CD14-positive monocyte (primary cell): ENCODE results near the gene ALS2CL. TPM values are rescaled to one million over a fixed set of nuclear protein-coding genes. Genes with fewer than 3 reads are reported as not detected.

Experiments used
- DNase-seq, 3 donors: peaks; one replicate each; pipeline ENCODE4 v3.0.0-alpha.2; 2011 to 2022
- H2AFZ ChIP-seq: 2 replicates; pipeline ENCODE4 v1.6.0; 2012; ENCODE audit warnings: mild to moderate bottlenecking, low read depth, low read length, inconsistent platforms; ENCODE audit not compliant: insufficient read depth, poor library complexity, severe bottlenecking
- H3K27ac ChIP-seq, 2 donors: 1 replicate in 1 of 2; 2 replicates in 1 of 2; pipeline ENCODE4 v1.5.1; 2012 to 2013; ENCODE audit warnings: low read length in 2 of 2, control low read depth in 1 of 2, inconsistent platforms in 1 of 2, low read depth in 1 of 2, mild to moderate bottlenecking in 1 of 2
- H3K27me3 ChIP-seq, 2 donors: one replicate each; pipeline versions ENCODE4 v1.6.0 to v1.6.1; 2011 to 2013; ENCODE audit warnings: low read length in 2 of 2; ENCODE audit not compliant: control insufficient read depth in 2 of 2, insufficient read depth in 2 of 2
- H3K36me3 ChIP-seq, 2 donors: replicated peaks in 1 of 2; 1 replicate in 1 of 2; 2 replicates in 1 of 2; pipeline versions ENCODE4 v1.5.1 to v1.6.1; 2012 to 2013; ENCODE audit warnings: low read length in 2 of 2, control low read depth in 1 of 2, inconsistent platforms in 1 of 2, mild to moderate bottlenecking in 1 of 2; ENCODE audit not compliant: insufficient read depth in 2 of 2, control insufficient read depth in 1 of 2
- H3K4me1 ChIP-seq, 2 donors: 1 replicate in 1 of 2; 2 replicates in 1 of 2; pipeline versions ENCODE4 v1.5.1 to v1.6.1; 2012 to 2013; ENCODE audit warnings: low read length in 2 of 2, control low read depth in 1 of 2, inconsistent platforms in 1 of 2, mild to moderate bottlenecking in 1 of 2, moderate library complexity in 1 of 2; ENCODE audit not compliant: insufficient read depth in 2 of 2, control insufficient read depth in 1 of 2
- H3K4me2 ChIP-seq: replicated peaks from 2 replicates; pipeline ENCODE3; 2012; ENCODE audit warnings: low read length, moderate library complexity, mild to moderate bottlenecking; ENCODE audit not compliant: poor library complexity, severe bottlenecking; ENCODE audit errors: extremely low read depth
- H3K4me3 ChIP-seq, 3 experiments: fragments of 200-600 bp in 1 of 3; sonication (generic) in 1 of 3; replicated peaks in 1 of 3; 1 replicate in 2 of 3; 2 replicates in 1 of 3; pipeline ENCODE4 v1.5.1; 2011 to 2013; ENCODE audit warnings: low read length in 3 of 3, mild to moderate bottlenecking in 3 of 3, control low read depth in 2 of 3, low read depth in 2 of 3, inconsistent platforms in 1 of 3, moderate library complexity in 1 of 3
- H3K79me2 ChIP-seq: 2 replicates; pipeline ENCODE4 v1.6.0; 2012; ENCODE audit warnings: mild to moderate bottlenecking, control low read depth, inconsistent platforms, low read length, moderate library complexity; ENCODE audit not compliant: insufficient read depth
- H3K9ac ChIP-seq: 2 replicates; pipeline ENCODE4 v1.6.0; 2017; ENCODE audit warnings: low read length, mild to moderate bottlenecking; ENCODE audit not compliant: insufficient read depth, poor library complexity, severe bottlenecking
- H3K9me3 ChIP-seq, 2 donors: replicated peaks in 1 of 2; 1 replicate in 1 of 2; 2 replicates in 1 of 2; pipeline versions ENCODE4 v1.5.1 to v1.6.1; 2012 to 2013; ENCODE audit warnings: low read length in 2 of 2, control low read depth in 1 of 2; ENCODE audit not compliant: control insufficient read depth in 1 of 2, insufficient read depth in 1 of 2
- H4K20me1 ChIP-seq: 2 replicates; pipeline ENCODE4 v1.6.0; 2012; ENCODE audit warnings: mild to moderate bottlenecking, low read length, control low read depth, moderate library complexity; ENCODE audit not compliant: insufficient read depth
- H3K27ac Mint-ChIP-seq, 7 donors: one replicate each; pipeline ENCODE4 v1.8.0; 2020; ENCODE audit warnings: mild to moderate bottlenecking in 7 of 7, mixed read lengths in 7 of 7, moderate library complexity in 6 of 7, inconsistent platforms in 2 of 7
- H3K27me3 Mint-ChIP-seq, 3 donors: one replicate each; pipeline ENCODE4 v1.8.0; 2021 to 2022; ENCODE audit warnings: low read depth in 3 of 3, mild to moderate bottlenecking in 3 of 3, mixed read lengths in 3 of 3, moderate library complexity in 3 of 3, inconsistent platforms in 1 of 3
- H3K36me3 Mint-ChIP-seq, 2 donors: one replicate each; pipeline ENCODE4 v1.8.0; 2020; ENCODE audit warnings: mixed read lengths in 2 of 2, inconsistent platforms in 1 of 2, mild to moderate bottlenecking in 1 of 2
- H3K4me1 Mint-ChIP-seq: one replicate; pipeline ENCODE4 v1.8.0; 2020; ENCODE audit warnings: mild to moderate bottlenecking, mixed read lengths
- H3K4me3 Mint-ChIP-seq, 2 donors: one replicate each; pipeline ENCODE4 v1.8.0; 2020; ENCODE audit warnings: mild to moderate bottlenecking in 2 of 2, mixed read lengths in 2 of 2, moderate library complexity in 1 of 2
- H3K9me3 Mint-ChIP-seq, 7 donors: one replicate each; pipeline ENCODE4 v1.8.0; 2020 to 2022; ENCODE audit warnings: mixed read lengths in 7 of 7, mild to moderate bottlenecking in 6 of 7, moderate library complexity in 6 of 7, inconsistent platforms in 2 of 7
- CTCF ChIP-seq: fragments of 200-600 bp; IDR thresholded peaks from one replicate; pipeline ENCODE4 v1.8.0; 2022; ENCODE audit warnings: antibody characterized with exemption, mild to moderate bottlenecking
- WGBS: methylation state at CpG from one replicate; pipeline ENCODE4 v1.1.5; 2013; ENCODE audit warnings: missing lambda C conversion rate; ENCODE audit not compliant: insufficient coverage; 5-methylcytosine and 5-hydroxymethylcytosine counted together
- intact Hi-C, 2 donors: fragments of 100-400 bp; cut with micrococcal nuclease; formaldehyde crosslinking; loops; one replicate each; pipeline versions ENCODE4 v1.15.0 to v1.15.1; 2023
- polyA plus RNA-seq, 3 donors: library from polyadenylated mRNA; depleted of rRNA in 1 of 3; unstranded in 2 of 3; stranded (reverse) in 1 of 3; fragments of 300-500 nt in 2 of 3; fragments of >200 nt in 1 of 3; fragmentation: Illumina TruSeq in 2 of 3; gene quantifications; 1 replicate in 2 of 3; 2 replicates in 1 of 3; pipeline ENCODE4 v1.2.3, GENCODE V29; 2012 to 2021

Gene ALS2CL
- polyA plus RNA-seq, 3 donors, result 0.38 to 5.7 (median 0.55) TPM

- no peaks in the 10 kb centered on the region for H3K36me3 ChIP-seq
- no peaks in the 10 kb centered on the region for H3K4me1 ChIP-seq
- peaks cover 0 to 7% of the 10 kb centered on the region in 2 donors for H3K9me3 ChIP-seq
- no peaks in the 10 kb centered on the region for H3K79me2 ChIP-seq
- H3K9me3 Mint-ChIP-seq, result peaks cover 5 to 13% (median 10%) of the 10 kb centered on the region in 7 donors
- no peak overlapping the region for H2AFZ ChIP-seq
- H3K27ac ChIP-seq, result no peak overlapping the region
- no peak overlapping the region for H3K4me3 Mint-ChIP-seq
- H3K27me3 Mint-ChIP-seq, result peaks cover 4 to 10% (median 7%) of the 10 kb centered on the region in 3 donors
- H3K4me2 ChIP-seq, result no peak overlapping the region
- H3K36me3 Mint-ChIP-seq, result no peaks in the 10 kb centered on the region
- no peaks in the 10 kb centered on the region for H3K27me3 ChIP-seq
- TF ChIP-seq CTCF, result no peak
- H3K9ac ChIP-seq, result no peak overlapping the region
- peaks cover 12% of the 10 kb centered on the region for H3K4me1 Mint-ChIP-seq
- intact Hi-C loops, result loop anchor here in 1 of 2 donors (10.0 kb wide), 1 partner anchor 154 kb away; no protein-coding TSS in a partner anchor
- H4K20me1 ChIP-seq, result no peaks in the 10 kb centered on the region
- H3K4me3 ChIP-seq, result no peak overlapping the region
- no peak for DNase-seq
- no peak overlapping the region for H3K27ac Mint-ChIP-seq
These were observed 54.3 kb downstream of the ALS2CL start for GRCh38 chr3:46639221-46639620.

GRCh38 chr3:46634856-46635255 is 58.6 kb downstream of the ALS2CL start:
- H3K36me3 ChIP-seq, result no peaks in the 10 kb centered on the region
- Mint-ChIP-seq H3K36me3 (no peaks in the 10 kb centered on the region), H3K4me1 (peaks cover 14% of the 10 kb centered on the region), H3K27me3 (no peaks in the 10 kb centered on the region), H3K27ac (no peak overlapping the region), H3K4me3 (peak overlapping the region in 1 of 2 donors; percentile 1), H3K9me3 (peaks cover 0 to 4% (median 2%) of the 10 kb centered on the region in 7 donors)
- H3K9ac ChIP-seq, result no peak overlapping the region
- H3K9me3 ChIP-seq, result no peaks in the 10 kb centered on the region
- no peak for DNase-seq
- no peak for TF ChIP-seq CTCF
- H3K27me3 ChIP-seq, result no peaks in the 10 kb centered on the region
- H4K20me1 ChIP-seq, result no peaks in the 10 kb centered on the region
- WGBS, result 8% methylated on average over 3 of the region's 3 CpGs
- no peak overlapping the region for H3K4me3 ChIP-seq
- intact Hi-C loops, result loop anchor here in 1 of 2 donors (10.0 kb wide), 1 partner anchor 150 kb away; no protein-coding TSS in a partner anchor
- H3K27ac ChIP-seq, result no peak overlapping the region
- no peak overlapping the region for H2AFZ ChIP-seq
- peaks cover 7 to 8% of the 10 kb centered on the region in 2 donors for H3K4me1 ChIP-seq
- no peak overlapping the region for H3K4me2 ChIP-seq
- H3K79me2 ChIP-seq, result no peaks in the 10 kb centered on the region
